Activated T-helper 9 cell treated with anti-CD3 and anti-CD28 coated beads, Interleukin-2, amount 50 U/mL, for 16 hours (primary cell): ENCODE measurements around the gene MLEC.

Source experiments
- DNase-seq: peaks from one replicate; pipeline ENCODE4 v3.0.0-alpha.2; 2020; ENCODE audit warnings: low read depth

The MLEC gene

GRCh38 chr12:120686690-120687577, at the start of gene MLEC:
Gene MLEC, plus strand, starts transcription at chr12:120687149. Its CDS starts 148 bp downstream, at chr12:120687297.
- peak; percentile 99 for DNase-seq

- peak; percentile 59 for DNase-seq
Measured at GRCh38 chr12:120639771-120640721, 46.9 kb upstream of the MLEC start, which contains the start of gene CABP1. Gene CABP1, plus strand, starts transcription at chr12:120640626. Its CDS starts 60 bp downstream, at chr12:120640686.

- DNase-seq: peak; percentile 29
Measured at GRCh38 chr12:120640861-120641833, 45.8 kb upstream of the MLEC start.

- DNase-seq: no peak
Measured at GRCh38 chr12:120642121-120642520, 44.8 kb upstream of the MLEC start.

- no peak for DNase-seq
Measured at GRCh38 chr12:120642826-120643225, 44.1 kb upstream of the MLEC start.

GRCh38 chr12:120643574-120643973, 43.4 kb upstream of the MLEC start:
- no peak for DNase-seq

- no peak for DNase-seq
Measured at GRCh38 chr12:120646044-120646443, 40.9 kb upstream of the MLEC start.

- no peak for DNase-seq
Measured at GRCh38 chr12:120647375-120647755, 39.6 kb upstream of the MLEC start.

- no peak for DNase-seq
Measured at GRCh38 chr12:120649442-120650232, 37.3 kb upstream of the MLEC start.

- no peak for DNase-seq
Measured at GRCh38 chr12:120650233-120650690, 36.7 kb upstream of the MLEC start.

GRCh38 chr12:120651821-120652220, 35.1 kb upstream of the MLEC start:
- no peak for DNase-seq

GRCh38 chr12:120652656-120653435, 34.1 kb upstream of the MLEC start:
- DNase-seq: no peak

GRCh38 chr12:120653611-120654010, 33.3 kb upstream of the MLEC start:
- DNase-seq: no peak

GRCh38 chr12:120654656-120655055, 32.3 kb upstream of the MLEC start:
- no peak for DNase-seq

- no peak for DNase-seq
Measured at GRCh38 chr12:120656008-120656407, 30.9 kb upstream of the MLEC start.

GRCh38 chr12:120658286-120659150, 28.4 kb upstream of the MLEC start:
- no peak for DNase-seq

GRCh38 chr12:120659151-120659525, 27.8 kb upstream of the MLEC start:
- DNase-seq: no peak

GRCh38 chr12:120661432-120661831, 25.5 kb upstream of the MLEC start:
- DNase-seq: no peak

- no peak for DNase-seq
Measured at GRCh38 chr12:120662879-120663278, 24.1 kb upstream of the MLEC start.
